Activated CD4-positive, alpha-beta T cell treated with anti-CD3 and anti-CD28 coated beads, Interleukin-2, amount 50 U/mL, for 48 hours (primary cell): ENCODE results near the gene MC1R.
"Not testable (repeated sequence)": the region's sequence is repeated elsewhere in the genome, so short reads cannot be mapped to it uniquely, and the experiment has no call there.

Experiments
- DNase-seq, 2 experiments: peaks; one replicate each; pipeline ENCODE4 v3.0.0-alpha.2; 2020

Gene MC1R

GRCh38 chr16:89918453-89919347 is at the start of gene MC1R:
Gene MC1R (plus strand): TSS chr16:89918862. CDS start chr16:89919259, 397 bp downstream.
- DNase-seq: peak in 1 of 2 experiments; percentile 22

- no peak for DNase-seq
These were observed 48.8 kb upstream of the MC1R start for GRCh38 chr16:89869911-89870310.

- DNase-seq: no peak
These were observed 48.2 kb upstream of the MC1R start for GRCh38 chr16:89870440-89870839.

- DNase-seq: no peak
These were observed 46.8 kb upstream of the MC1R start for GRCh38 chr16:89871895-89872294.

GRCh38 chr16:89873109-89873971 is 45.3 kb upstream of the MC1R start, which contains the start of gene TCF25:
Gene TCF25 (plus strand): TSS chr16:89873592. CDS start chr16:89873668, 76 bp downstream.
- DNase-seq: peak; percentile 83 to 86

- DNase-seq: peak; percentile 96 to 97
These were observed 44.5 kb upstream of the MC1R start for GRCh38 chr16:89873972-89874689.

- not testable (repeated sequence) for DNase-seq
These were observed 39.5 kb upstream of the MC1R start for GRCh38 chr16:89879123-89879522.

GRCh38 chr16:89880477-89881367 is 37.9 kb upstream of the MC1R start:
- DNase-seq: no peak

GRCh38 chr16:89881368-89881730 is 37.3 kb upstream of the MC1R start:
- DNase-seq: no peak

GRCh38 chr16:89883346-89884040 is 35.2 kb upstream of the MC1R start:
- no peak for DNase-seq

GRCh38 chr16:89884041-89884421 is 34.6 kb upstream of the MC1R start:
- DNase-seq: no peak

GRCh38 chr16:89887243-89887642 is 31.4 kb upstream of the MC1R start:
- DNase-seq: no peak

- DNase-seq: peak; percentile 51 to 63
These were observed 28.5 kb upstream of the MC1R start for GRCh38 chr16:89890200-89890599.

- no peak for DNase-seq
These were observed 27.6 kb upstream of the MC1R start for GRCh38 chr16:89890886-89891657.

GRCh38 chr16:89892055-89892630 is 26.5 kb upstream of the MC1R start:
- DNase-seq: no peak

- DNase-seq: no peak
These were observed 26.0 kb upstream of the MC1R start for GRCh38 chr16:89892635-89893034.

GRCh38 chr16:89893642-89894548 is 24.8 kb upstream of the MC1R start:
- no peak for DNase-seq

- no peak for DNase-seq
These were observed 23.0 kb upstream of the MC1R start for GRCh38 chr16:89895482-89896250.
